ENCODE results near the gene CYS1. TPM values are rescaled to one million over a fixed set of nuclear protein-coding genes. Genes with fewer than 3 reads are reported as not detected.
A peak's percentile ranks its signal among the peaks of the same experiment; 100 is the strongest.

Gene CYS1
- polyA plus RNA-seq, 1 experiment: 2.5 TPM

GRCh38 chr2:10045561-10046355, 34.5 kb downstream of the CYS1 start:
- Histone ChIP-seq H3K36me3 (ENCODE audit: control insufficient read depth, insufficient read depth, low read length) (peaks cover 9% of the 10 kb centered on the region), H3K27me3 (ENCODE audit: control insufficient read depth, insufficient read depth, low read length) (no peaks in the 10 kb centered on the region), H3K4me3 (ENCODE audit: low read depth, low read length) (no peak overlapping the region)
- DNase-seq (ENCODE audit: low read depth): no peak
- TF ChIP-seq, protein P1, sequence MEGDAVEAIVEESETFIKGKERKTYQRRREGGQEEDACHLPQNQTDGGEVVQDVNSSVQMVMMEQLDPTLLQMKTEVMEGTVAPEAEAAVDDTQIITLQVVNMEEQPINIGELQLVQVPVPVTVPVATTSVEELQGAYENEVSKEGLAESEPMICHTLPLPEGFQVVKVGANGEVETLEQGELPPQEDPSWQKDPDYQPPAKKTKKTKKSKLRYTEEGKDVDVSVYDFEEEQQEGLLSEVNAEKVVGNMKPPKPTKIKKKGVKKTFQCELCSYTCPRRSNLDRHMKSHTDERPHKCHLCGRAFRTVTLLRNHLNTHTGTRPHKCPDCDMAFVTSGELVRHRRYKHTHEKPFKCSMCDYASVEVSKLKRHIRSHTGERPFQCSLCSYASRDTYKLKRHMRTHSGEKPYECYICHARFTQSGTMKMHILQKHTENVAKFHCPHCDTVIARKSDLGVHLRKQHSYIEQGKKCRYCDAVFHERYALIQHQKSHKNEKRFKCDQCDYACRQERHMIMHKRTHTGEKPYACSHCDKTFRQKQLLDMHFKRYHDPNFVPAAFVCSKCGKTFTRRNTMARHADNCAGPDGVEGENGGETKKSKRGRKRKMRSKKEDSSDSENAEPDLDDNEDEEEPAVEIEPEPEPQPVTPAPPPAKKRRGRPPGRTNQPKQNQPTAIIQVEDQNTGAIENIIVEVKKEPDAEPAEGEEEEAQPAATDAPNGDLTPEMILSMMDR (IDR thresholded peaks at IDR 0.05; ENCODE audit: insufficient read depth, low read depth, low read length): no peak
- CTCF ChIA-PET: interaction anchor here (1.7 to 9.6 kb wide), 4 partner anchors 52 to 275 kb away, joined by 4 to 91 read pairs (median 50); no protein-coding TSS in a partner anchor
- POLR2A ChIA-PET: no interaction called here

DNA sequence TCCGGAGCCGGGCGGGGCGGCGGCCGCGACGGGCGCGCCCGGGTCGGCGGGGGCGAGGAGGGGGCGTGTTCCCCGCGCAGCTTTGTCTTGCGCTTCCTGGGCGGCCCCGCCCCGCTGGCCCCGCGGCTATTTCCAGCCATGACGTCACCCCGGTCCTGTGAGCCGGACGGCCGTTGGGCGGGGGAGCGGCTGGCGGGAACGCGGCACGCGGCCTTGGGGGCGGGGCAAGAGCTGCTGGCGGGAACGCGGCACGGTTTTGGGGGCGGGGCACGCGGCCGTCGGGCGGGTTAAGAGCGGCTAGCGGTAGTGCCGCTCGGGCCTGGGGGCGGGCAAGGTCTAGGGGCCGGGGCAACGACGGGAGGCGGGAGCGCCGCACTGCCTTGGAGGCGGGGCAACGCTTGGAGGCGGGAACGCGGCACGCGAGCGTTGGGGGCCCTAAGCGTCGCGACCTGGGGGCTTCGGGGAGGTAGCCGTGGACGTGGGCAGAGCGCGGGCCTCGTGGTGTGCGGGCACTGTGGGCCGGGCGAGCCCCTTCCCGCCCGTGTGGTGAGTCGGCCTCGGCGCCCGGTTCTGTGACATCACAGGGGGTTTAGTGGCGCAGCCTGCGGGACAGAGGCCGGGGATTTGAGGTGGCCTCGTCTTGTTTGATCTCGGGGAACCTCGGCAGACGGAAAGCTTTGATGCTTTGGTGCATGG, 36.2 kb downstream of the CYS1 start:
- TF ChIP-seq, protein P1 (IDR thresholded peaks at IDR 0.05; ENCODE audit: insufficient read depth, low read depth, low read length): no peak
- ChIA-PET POLR2A (interaction anchor here (0.6 kb wide), 2 partner anchors 34 to 1765 kb away, joined by 4 to 9 read pairs; no protein-coding TSS in a partner anchor), CTCF (interaction anchor here (0.6 to 9.6 kb wide), 7 partner anchors 13 to 273 kb away, joined by 3 to 91 read pairs (median 6); no protein-coding TSS in a partner anchor)
- Histone ChIP-seq H3K4me3 (ENCODE audit: low read depth, low read length) (peak overlapping the region; percentile 79), H3K27me3 (ENCODE audit: control insufficient read depth, insufficient read depth, low read length) (no peaks in the 10 kb centered on the region), H3K36me3 (ENCODE audit: control insufficient read depth, insufficient read depth, low read length) (peaks cover 7% of the 10 kb centered on the region)
- peak; percentile 63 for DNase-seq (ENCODE audit: low read depth)

DNA sequence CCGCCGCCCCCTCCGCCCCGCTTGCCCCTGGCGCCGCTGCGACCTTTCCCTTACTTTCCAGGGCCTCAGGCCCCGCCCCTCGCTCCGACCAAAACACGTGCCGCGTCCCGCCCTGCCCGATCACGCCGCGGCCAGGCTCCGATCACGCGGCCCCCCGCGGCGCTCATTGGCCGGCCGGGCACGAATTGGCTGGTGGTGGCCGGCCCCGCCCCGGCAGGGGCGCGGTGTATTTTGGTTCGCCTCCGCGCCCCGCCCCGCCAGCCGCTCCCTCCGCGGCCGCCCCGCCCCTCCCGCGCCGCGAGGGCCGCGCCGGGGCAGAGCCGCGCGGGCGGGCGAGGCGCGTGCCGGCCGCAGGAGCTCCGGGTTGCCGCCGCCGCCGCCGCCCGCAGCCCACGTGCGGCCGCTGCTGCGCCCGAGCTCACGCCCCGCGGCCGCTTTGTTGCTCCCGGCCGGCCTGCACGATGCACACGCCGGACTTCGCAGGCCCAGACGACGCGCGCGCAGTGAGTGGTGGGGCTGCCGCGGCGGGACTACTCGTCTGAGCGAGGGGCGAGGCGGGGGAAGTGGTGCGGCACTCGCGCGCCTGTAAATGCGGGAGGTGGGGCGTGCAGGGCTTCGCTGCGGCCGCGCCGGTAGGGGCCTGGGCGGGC, 36.8 kb downstream of the CYS1 start, which contains the start of gene KLF11:
Gene KLF11, plus strand, starts transcription at position 295 of the 650 bp plus-strand sequence. Its CDS starts 167 bp downstream, at position 462.
- Histone ChIP-seq H3K4me3 (ENCODE audit: low read depth, low read length) (peak within 1 kb of the TSS; percentile 79), H3K36me3 (ENCODE audit: control insufficient read depth, insufficient read depth, low read length) (peaks cover 6% of the 10 kb centered on the region), H3K27me3 (ENCODE audit: control insufficient read depth, insufficient read depth, low read length) (no peaks in the 10 kb centered on the region)
- ChIA-PET POLR2A (interaction anchor here (0.6 kb wide), 2 partner anchors 34 to 1765 kb away, joined by 4 to 9 read pairs; no protein-coding TSS in a partner anchor), CTCF (interaction anchor here (0.6 to 8.1 kb wide), 9 partner anchors 13 to 273 kb away, joined by 3 to 83 read pairs (median 4); no protein-coding TSS in a partner anchor)
- TF ChIP-seq, protein P1 (IDR thresholded peaks at IDR 0.05; ENCODE audit: insufficient read depth, low read depth, low read length): no peak
- no peak for DNase-seq (ENCODE audit: low read depth)

- Histone ChIP-seq H3K36me3 (ENCODE audit: control insufficient read depth, insufficient read depth, low read length) (no peaks in the 10 kb centered on the region; the same call in 1 of the 2 replicates), H3K27me3 (ENCODE audit: control insufficient read depth, insufficient read depth, low read length) (no peaks in the 10 kb centered on the region), H3K4me3 (ENCODE audit: low read depth, low read length) (peak overlapping the region; percentile 44)
- TF ChIP-seq, protein P1 (IDR thresholded peaks at IDR 0.05; ENCODE audit: insufficient read depth, low read depth, low read length): no peak
- ChIA-PET POLR2A (interaction anchor here (0.7 kb wide), 1 partner anchor 849 kb away, joined by 3 read pairs; no protein-coding TSS in a partner anchor), CTCF (interaction anchor here (0.5 to 3.1 kb wide), 12 partner anchors 14 to 393 kb away, joined by 3 to 14 read pairs (median 4); no protein-coding TSS in a partner anchor)
- no peak for DNase-seq (ENCODE audit: low read depth)
Measured at GRCh38 chr2:10042301-10043161, 37.7 kb downstream of the CYS1 start.

All from BJ (cell line).